Adipocyte (in vitro differentiated cells): ENCODE results near the gene STX7.
A peak's percentile ranks its signal among the peaks of the same experiment; 100 is the strongest.

Experiments used
- DNase-seq: peaks from one replicate; pipeline ENCODE4 v3.0.0-alpha.2; 2015; ENCODE audit warnings: low read depth
- H3K27me3 ChIP-seq: replicated peaks from 2 replicates; pipeline ENCODE4 v1.7.0; 2013; ENCODE audit warnings: mild to moderate bottlenecking, low read length, moderate library complexity; ENCODE audit not compliant: control insufficient read depth, insufficient read depth
- H3K36me3 ChIP-seq: 2 replicates; pipeline ENCODE4 v1.7.0; 2013; ENCODE audit warnings: low read length, mild to moderate bottlenecking, moderate library complexity; ENCODE audit not compliant: control insufficient read depth, insufficient read depth, severe bottlenecking
- H3K4me1 ChIP-seq: 2 replicates; pipeline ENCODE4 v1.7.0; 2013; ENCODE audit warnings: mild to moderate bottlenecking, low read length, moderate library complexity; ENCODE audit not compliant: control insufficient read depth, insufficient read depth
- H3K4me3 ChIP-seq: 2 replicates; pipeline ENCODE4 v1.7.0; 2013; ENCODE audit warnings: mild to moderate bottlenecking, low read length, moderate library complexity
- H3K9ac ChIP-seq: 2 replicates; pipeline ENCODE4 v1.7.0; 2013; ENCODE audit warnings: mild to moderate bottlenecking, low read length, moderate library complexity
- H3K9me3 ChIP-seq: 2 replicates; pipeline ENCODE4 v1.7.0; 2013; ENCODE audit warnings: mild to moderate bottlenecking, low read length, moderate library complexity; ENCODE audit not compliant: control insufficient read depth

STX7 gene

DNA sequence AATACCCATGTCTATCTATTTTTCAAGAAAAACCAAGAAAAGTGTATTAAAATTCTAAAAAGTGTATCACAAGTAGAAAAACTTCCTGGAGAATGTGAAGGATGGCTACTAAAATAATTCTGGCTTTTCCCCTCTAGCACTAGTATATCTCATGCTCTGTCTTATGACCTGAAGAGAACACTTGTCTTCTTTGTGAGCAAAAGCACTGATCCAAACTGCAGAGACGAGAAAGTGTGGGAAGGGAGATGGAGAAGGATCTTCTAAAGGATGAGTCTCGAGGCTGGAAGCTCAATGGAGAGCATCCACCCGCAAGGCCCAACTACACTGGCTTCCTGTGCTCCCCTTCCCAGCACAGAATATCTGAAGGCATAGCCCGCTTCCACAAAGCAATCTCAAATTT is 23.5 kb downstream of the STX7 start:
- Histone ChIP-seq H3K9me3 (no peaks in the 10 kb centered on the region), H3K36me3 (peaks cover 14% of the 10 kb centered on the region), H3K4me1 (peaks cover 30% of the 10 kb centered on the region), H3K9ac (no peak overlapping the region), H3K4me3 (no peak overlapping the region), H3K27me3 (no peaks in the 10 kb centered on the region)
- no peak for DNase-seq

DNA sequence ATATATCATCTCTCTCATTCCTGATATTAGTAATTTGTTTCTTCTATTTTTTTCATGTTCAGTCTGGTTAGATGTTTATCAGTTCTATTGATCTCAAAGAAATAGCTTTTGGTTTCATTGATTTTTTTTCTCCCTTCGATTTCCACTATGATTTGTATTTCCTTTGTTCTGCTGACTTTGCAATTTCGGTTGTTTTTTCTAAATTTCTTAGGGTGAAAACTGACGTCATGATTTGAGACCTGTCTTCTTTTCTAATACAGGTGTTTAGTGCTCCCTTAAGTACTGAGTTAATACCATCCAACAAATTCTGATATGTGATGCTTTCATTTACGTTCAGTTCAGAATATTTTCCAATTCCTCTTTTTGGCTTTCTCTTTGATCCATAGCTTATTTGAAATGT is 25.2 kb downstream of the STX7 start:
- H3K36me3 ChIP-seq: peaks cover 5% of the 10 kb centered on the region
- no peaks in the 10 kb centered on the region for H3K27me3 ChIP-seq
- no peak overlapping the region for H3K4me3 ChIP-seq
- H3K9ac ChIP-seq: no peak overlapping the region
- no peaks in the 10 kb centered on the region for H3K9me3 ChIP-seq
- peaks cover 39% of the 10 kb centered on the region for H3K4me1 ChIP-seq
- no peak for DNase-seq

- Histone ChIP-seq H3K9me3 (no peaks in the 10 kb centered on the region), H3K27me3 (no peaks in the 10 kb centered on the region), H3K4me1 (peaks cover 19% of the 10 kb centered on the region), H3K36me3 (no peaks in the 10 kb centered on the region), H3K4me3 (no peak overlapping the region), H3K9ac (no peak overlapping the region)
- no peak for DNase-seq
These were observed 28.3 kb downstream of the STX7 start for GRCh38 chr6:132484680-132485018.

GRCh38 chr6:132483779-132484679 is 28.9 kb downstream of the STX7 start:
- peak; percentile 89 for DNase-seq

GRCh38 chr6:132482581-132482980 is 30.3 kb downstream of the STX7 start:
- Histone ChIP-seq H3K36me3 (no peaks in the 10 kb centered on the region), H3K9me3 (no peaks in the 10 kb centered on the region), H3K9ac (no peak overlapping the region), H3K27me3 (no peaks in the 10 kb centered on the region), H3K4me3 (no peak overlapping the region), H3K4me1 (peaks cover 25% of the 10 kb centered on the region)
- no peak for DNase-seq

More at GRCh38 chr6:132483779-132484679, 28.9 kb downstream of the STX7 start:
- Histone ChIP-seq H3K9me3 (no peaks in the 10 kb centered on the region), H3K4me3 (no peak overlapping the region), H3K27me3 (no peaks in the 10 kb centered on the region), H3K4me1 (peaks cover 17% of the 10 kb centered on the region), H3K36me3 (no peaks in the 10 kb centered on the region), H3K9ac (no peak overlapping the region)

GRCh38 chr6:132481189-132481588 is 31.7 kb downstream of the STX7 start:
- peaks cover 37% of the 10 kb centered on the region for H3K4me1 ChIP-seq
- DNase-seq: no peak
- H3K27me3 ChIP-seq: no peaks in the 10 kb centered on the region

DNA sequence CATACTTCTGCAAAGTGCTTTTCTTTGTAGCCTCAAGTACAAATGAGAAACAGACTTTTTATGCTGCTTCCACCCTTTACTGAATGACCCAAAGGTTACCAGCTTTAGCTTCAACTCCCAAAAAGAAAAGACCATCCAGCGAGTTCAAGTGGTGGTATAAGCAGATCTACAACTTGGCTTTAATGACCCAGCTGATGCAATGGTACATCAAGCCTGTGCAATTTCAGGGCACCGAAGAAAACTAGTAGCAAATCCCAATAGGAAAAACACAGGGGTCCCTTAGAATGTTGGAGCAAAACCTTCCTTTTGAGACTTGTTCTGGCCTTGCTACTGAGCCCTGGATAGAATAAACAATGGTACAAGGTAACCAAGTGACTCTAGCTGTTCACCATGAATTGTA is 33.8 kb downstream of the STX7 start:
- H3K9ac ChIP-seq: no peak overlapping the region
- no peaks in the 10 kb centered on the region for H3K9me3 ChIP-seq
- peaks cover 13% of the 10 kb centered on the region for H3K36me3 ChIP-seq
- H3K4me3 ChIP-seq: no peak overlapping the region
- peak; percentile 44 for DNase-seq
- peaks cover 39% of the 10 kb centered on the region for H3K4me1 ChIP-seq
- no peaks in the 10 kb centered on the region for H3K27me3 ChIP-seq

More at GRCh38 chr6:132481189-132481588, 31.7 kb downstream of the STX7 start:
- Histone ChIP-seq H3K9ac (no peak overlapping the region), H3K36me3 (no peaks in the 10 kb centered on the region), H3K4me3 (no peak overlapping the region), H3K9me3 (no peaks in the 10 kb centered on the region)

- no peaks in the 10 kb centered on the region for H3K27me3 ChIP-seq
- H3K4me3 ChIP-seq: no peak overlapping the region
- H3K9me3 ChIP-seq: no peaks in the 10 kb centered on the region
- peaks cover 13% of the 10 kb centered on the region for H3K36me3 ChIP-seq
- H3K9ac ChIP-seq: no peak overlapping the region
- peaks cover 36% of the 10 kb centered on the region for H3K4me1 ChIP-seq
- no peak for DNase-seq
These were observed 34.2 kb downstream of the STX7 start for GRCh38 chr6:132478674-132479073.

GRCh38 chr6:132478266-132478665 is 34.6 kb downstream of the STX7 start:
- H3K4me1 ChIP-seq: peaks cover 33% of the 10 kb centered on the region
- DNase-seq: no peak
- H3K9ac ChIP-seq: no peak overlapping the region

DNA sequence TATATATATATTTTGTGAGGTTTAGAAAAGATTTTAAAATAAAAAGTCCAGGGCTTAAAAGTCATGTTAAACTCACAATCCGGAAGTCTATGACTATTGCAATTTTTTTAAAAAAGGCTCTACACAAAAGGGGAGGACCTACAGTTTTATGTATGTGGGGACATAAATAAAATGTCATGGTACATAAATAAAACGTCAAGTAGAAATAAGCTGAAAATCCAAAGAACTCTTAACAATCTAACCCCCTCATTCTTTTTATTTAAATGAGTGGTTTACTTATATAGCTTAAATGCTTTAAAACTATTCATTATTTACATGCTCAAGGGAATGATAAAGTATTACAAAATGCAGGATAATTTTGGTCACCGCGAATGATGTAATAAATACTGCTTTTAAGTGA is 36.2 kb downstream of the STX7 start:
- Histone ChIP-seq H3K36me3 (peaks cover 23% of the 10 kb centered on the region), H3K9ac (no peak overlapping the region), H3K9me3 (no peaks in the 10 kb centered on the region), H3K4me3 (no peak overlapping the region), H3K4me1 (peaks cover 25% of the 10 kb centered on the region), H3K27me3 (no peaks in the 10 kb centered on the region)
- DNase-seq: no peak

More at GRCh38 chr6:132478266-132478665, 34.6 kb downstream of the STX7 start:
- H3K36me3 ChIP-seq: peaks cover 13% of the 10 kb centered on the region
- H3K27me3 ChIP-seq: no peaks in the 10 kb centered on the region
- H3K9me3 ChIP-seq: no peaks in the 10 kb centered on the region
- no peak overlapping the region for H3K4me3 ChIP-seq

DNA sequence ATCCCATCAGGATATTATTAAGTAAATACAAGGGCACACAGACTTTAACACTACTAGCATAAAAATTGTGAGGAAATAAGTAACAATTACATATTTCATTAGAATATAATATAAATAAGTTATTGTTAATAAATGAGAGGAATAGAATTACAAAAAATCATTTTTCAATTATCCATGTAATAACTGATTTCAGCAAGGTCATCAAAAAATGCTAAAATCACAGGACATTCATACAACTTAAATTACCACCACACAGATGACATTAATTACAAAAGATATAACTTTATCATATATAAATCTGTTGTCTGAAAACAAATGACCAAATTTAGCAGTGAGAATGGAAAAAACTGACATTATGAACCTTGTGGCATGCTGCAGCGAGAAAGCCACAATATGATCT is 37.0 kb downstream of the STX7 start:
- Histone ChIP-seq H3K9me3 (no peaks in the 10 kb centered on the region), H3K4me1 (peaks cover 25% of the 10 kb centered on the region), H3K27me3 (no peaks in the 10 kb centered on the region), H3K4me3 (no peak overlapping the region), H3K9ac (no peak overlapping the region), H3K36me3 (peaks cover 30% of the 10 kb centered on the region)
- no peak for DNase-seq
